HAP-1 (cell line): ENCODE results near the gene ASAP3.
A peak's percentile ranks its signal among the peaks of the same experiment; 100 is the strongest.

Experiments used
- DNase-seq, 2 experiments: peaks; one replicate each; pipeline ENCODE4 v3.0.0-alpha.2; 2016 to 2020; ENCODE audit warnings: low spot score in 2 of 2
- H3K27me3 ChIP-seq: fragments of 250-450 bp; sonication (Bioruptor Pico); 2 replicates; pipeline ENCODE4 v1.5.1; 2020; ENCODE audit warnings: low read depth, mild to moderate bottlenecking, moderate library complexity
- H3K36me3 ChIP-seq: fragments of 250-450 bp; sonication (Bioruptor Pico); replicated peaks from 2 replicates; pipeline ENCODE4 v1.5.1; 2020; ENCODE audit warnings: mild to moderate bottlenecking
- H3K4me1 ChIP-seq: fragments of 250-450 bp; sonication (Bioruptor Pico); 2 replicates; pipeline ENCODE4 v1.5.1; 2020; ENCODE audit warnings: mild to moderate bottlenecking
- H3K4me3 ChIP-seq: fragments of 250-450 bp; sonication (Bioruptor Pico); 2 replicates; pipeline ENCODE4 v1.5.1; 2020; ENCODE audit warnings: mild to moderate bottlenecking, moderate library complexity
- H3K9me3 ChIP-seq: fragments of 250-450 bp; sonication (Bioruptor Pico); 2 replicates; pipeline ENCODE4 v1.5.1; 2020; ENCODE audit warnings: mild to moderate bottlenecking, moderate library complexity
- in situ Hi-C: fragments of 300-500 bp; cut with MboI; formaldehyde crosslinking; loops from 3 replicates; pipeline ENCODE4 v1.14.3; 2020; ENCODE audit warnings: low sequenced_read_pairs, inconsistent platforms, mixed read lengths

The ASAP3 gene

DNA sequence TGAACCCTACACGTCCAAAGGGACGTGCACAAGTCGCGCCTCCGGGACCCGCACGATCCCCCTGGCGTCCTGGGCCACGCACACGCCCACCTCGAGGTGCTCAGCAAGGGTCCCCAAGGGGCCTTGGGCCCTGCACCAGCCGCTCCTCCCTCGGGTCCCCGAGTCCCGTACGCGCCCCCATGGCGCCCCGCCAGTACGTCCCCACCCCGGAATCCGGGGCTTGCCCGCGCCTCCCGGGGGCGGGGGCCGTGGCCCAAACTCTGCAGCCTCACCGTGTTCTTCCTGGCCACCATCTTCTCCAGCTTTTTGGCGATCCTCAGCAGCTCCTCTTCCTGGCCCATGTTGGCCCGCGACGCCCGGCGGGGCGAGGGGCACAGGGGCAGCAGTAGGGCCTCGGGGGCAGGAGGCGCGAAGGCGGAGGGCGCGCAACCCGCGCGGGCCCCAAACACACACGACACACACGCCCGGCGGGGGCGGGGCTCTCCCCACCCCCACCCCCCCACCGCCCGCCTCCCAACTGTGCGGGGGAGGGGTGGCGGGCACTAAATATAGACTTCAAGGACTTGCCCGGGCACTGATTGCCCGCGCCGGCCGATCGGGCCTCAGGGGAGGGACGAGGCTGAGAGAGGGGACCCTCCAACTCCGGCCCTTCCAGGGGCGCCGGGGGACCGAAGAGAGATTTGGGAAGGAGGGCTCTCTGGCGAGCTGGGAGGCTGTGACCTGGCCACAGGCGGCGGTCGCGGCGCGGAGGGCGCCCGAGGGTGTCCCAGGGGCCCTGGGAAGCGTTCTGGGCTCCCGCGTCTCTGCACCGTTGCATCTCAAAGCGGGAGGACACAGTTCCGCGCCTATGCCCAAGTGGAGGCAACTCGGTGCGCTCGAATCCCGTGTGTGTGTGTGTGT is 59.4 kb downstream of the ASAP3 start, which contains the start of gene TCEA3:
Gene TCEA3, minus strand, starts transcription at position 456 of the 900 bp plus-strand sequence. Its CDS starts 115 bp downstream, at position 341.
- in situ Hi-C loops = no loop called here
- no peaks in the 10 kb centered on the region for H3K27me3 ChIP-seq

GRCh38 chr1:23423415-23424292 is 60.3 kb downstream of the ASAP3 start:
- Histone ChIP-seq H3K4me3 (no peak overlapping the region), H3K27me3 (no peaks in the 10 kb centered on the region), H3K9me3 (no peaks in the 10 kb centered on the region; the same call in 1 of the 2 replicates), H3K4me1 (no peaks in the 10 kb centered on the region), H3K36me3 (no peaks in the 10 kb centered on the region; the same call in 1 of the 2 replicates)
- in situ Hi-C loops = no loop called here
- DNase-seq = no peak

More for the DNA sequence above, 59.4 kb downstream of the ASAP3 start, which contains the start of gene TCEA3:
- no peaks in the 10 kb centered on the region; the same call in 1 of the 2 replicates for H3K9me3 ChIP-seq
- H3K4me1 ChIP-seq = no peaks in the 10 kb centered on the region
- peaks cover 5% of the 10 kb centered on the region for H3K36me3 ChIP-seq
- no peak within 1 kb of the TSS for H3K4me3 ChIP-seq
- DNase-seq = no peak

DNA sequence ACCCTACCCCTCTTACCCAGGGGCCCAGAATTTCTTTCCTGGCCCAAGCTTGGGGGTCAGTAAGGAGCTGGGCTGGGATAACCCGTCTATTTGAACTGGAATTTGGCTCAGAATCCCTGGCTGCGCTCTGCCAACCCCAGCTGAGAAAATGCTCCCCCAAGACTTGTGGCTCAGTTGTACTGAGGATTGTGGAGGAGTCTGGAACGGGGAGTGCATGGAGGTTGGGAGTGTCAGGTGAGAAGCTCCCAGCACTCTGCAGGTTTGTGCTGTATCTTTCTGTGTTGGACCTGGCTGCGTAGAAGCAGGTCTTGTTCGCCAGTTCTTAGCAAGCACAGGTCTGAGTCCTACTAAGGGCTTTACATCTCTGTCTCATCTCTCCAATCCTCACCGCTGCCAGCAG is 61.0 kb downstream of the ASAP3 start:
- in situ Hi-C loops = no loop called here
- no peaks in the 10 kb centered on the region for H3K4me1 ChIP-seq
- no peak for DNase-seq
- no peaks in the 10 kb centered on the region for H3K36me3 ChIP-seq
- no peaks in the 10 kb centered on the region for H3K27me3 ChIP-seq
- no peaks in the 10 kb centered on the region; the same call in 1 of the 2 replicates for H3K9me3 ChIP-seq
- H3K4me3 ChIP-seq = no peak overlapping the region

DNA sequence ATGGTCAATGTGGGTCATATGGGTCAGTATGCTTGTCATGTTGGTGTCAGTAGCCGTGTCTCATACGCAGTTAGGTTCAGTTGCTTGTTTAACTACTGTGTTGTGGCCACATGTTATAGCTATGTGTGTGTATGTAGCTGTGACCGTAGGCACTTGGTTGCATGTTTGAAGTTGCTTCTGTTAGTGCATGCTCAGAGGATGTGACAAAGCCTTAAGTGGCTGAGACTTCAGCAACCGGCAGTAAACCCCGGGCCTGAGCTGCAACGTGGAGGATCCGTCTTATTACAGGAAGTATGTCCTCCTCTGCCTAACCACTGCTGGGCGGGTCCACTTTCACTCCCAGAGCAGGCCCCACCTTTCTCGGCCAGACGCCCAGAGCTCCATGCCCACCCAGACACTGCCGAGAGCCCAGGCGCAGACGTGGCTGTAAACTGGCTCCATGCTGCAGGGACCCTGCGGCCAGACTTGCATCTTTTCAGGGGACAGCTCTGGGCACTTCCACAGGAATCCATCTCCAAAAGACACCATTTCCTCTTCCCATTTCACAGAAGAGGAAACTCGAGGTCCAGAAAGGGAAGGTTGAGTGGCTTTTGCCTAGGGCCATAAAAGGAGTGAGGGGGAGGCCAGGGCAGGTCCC is 61.6 kb downstream of the ASAP3 start:
- Histone ChIP-seq H3K4me3 (no peak overlapping the region), H3K9me3 (no peaks in the 10 kb centered on the region; the same call in 1 of the 2 replicates), H3K4me1 (no peaks in the 10 kb centered on the region), H3K36me3 (no peaks in the 10 kb centered on the region), H3K27me3 (no peaks in the 10 kb centered on the region)
- in situ Hi-C loops = no loop called here
- DNase-seq = peak in 1 of 2 experiments; percentile 27

GRCh38 chr1:23421753-23422240 is 62.2 kb downstream of the ASAP3 start:
- H3K9me3 ChIP-seq = no peaks in the 10 kb centered on the region; the same call in 1 of the 2 replicates
- in situ Hi-C loops = no loop called here
- H3K4me1 ChIP-seq = no peaks in the 10 kb centered on the region

GRCh38 chr1:23421343-23421742 is 62.6 kb downstream of the ASAP3 start:
- H3K36me3 ChIP-seq = no peaks in the 10 kb centered on the region
- in situ Hi-C loops = no loop called here
- no peak overlapping the region for H3K4me3 ChIP-seq
- no peak for DNase-seq
- no peaks in the 10 kb centered on the region for H3K4me1 ChIP-seq
- H3K27me3 ChIP-seq = no peaks in the 10 kb centered on the region
- no peaks in the 10 kb centered on the region; the same call in 1 of the 2 replicates for H3K9me3 ChIP-seq

More at GRCh38 chr1:23421753-23422240, 62.2 kb downstream of the ASAP3 start:
- Histone ChIP-seq H3K36me3 (no peaks in the 10 kb centered on the region), H3K27me3 (no peaks in the 10 kb centered on the region), H3K4me3 (no peak overlapping the region)
- DNase-seq = no peak

DNA sequence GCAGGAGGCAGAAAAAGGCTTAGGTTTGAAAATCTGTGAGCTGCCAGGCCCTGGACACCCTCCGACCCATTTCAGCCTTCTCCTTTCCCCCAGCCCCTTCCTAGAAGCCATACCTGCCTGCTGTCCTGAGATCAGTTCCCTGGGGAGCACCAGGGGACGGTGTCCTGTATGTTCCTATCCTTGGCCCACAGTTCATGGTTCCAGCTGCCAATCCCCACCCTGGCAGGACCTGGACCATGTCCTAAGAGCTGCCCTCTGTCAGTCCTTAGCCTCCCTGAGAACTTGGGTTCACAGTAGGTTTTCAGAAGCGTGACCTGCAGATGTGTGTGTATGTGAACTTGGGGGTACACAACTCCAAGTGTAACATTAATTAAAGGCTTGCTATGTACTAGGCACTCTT is 63.2 kb downstream of the ASAP3 start:
- no peaks in the 10 kb centered on the region for H3K4me1 ChIP-seq
- in situ Hi-C loops = no loop called here

DNA sequence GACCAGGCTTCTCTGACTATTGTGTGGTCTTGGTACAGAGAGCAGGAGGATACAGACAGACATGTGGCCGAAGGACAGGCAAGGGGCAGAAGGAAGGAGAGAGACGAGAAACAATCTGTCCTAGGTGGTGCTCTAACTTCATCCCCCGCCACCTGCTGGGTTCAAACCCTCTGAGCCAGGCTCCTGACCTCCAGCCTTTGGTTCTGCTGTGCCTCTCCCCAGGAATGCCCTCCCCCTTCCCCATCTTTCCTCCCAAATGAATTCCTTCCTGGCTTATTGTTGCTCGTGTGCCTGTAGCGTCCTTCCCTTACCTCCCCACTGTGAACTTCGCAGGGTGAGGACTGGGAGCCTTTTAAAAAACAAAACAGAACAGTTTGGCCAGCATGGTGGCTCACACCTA is 64.8 kb downstream of the ASAP3 start:
- Histone ChIP-seq H3K9me3 (no peaks in the 10 kb centered on the region), H3K27me3 (no peaks in the 10 kb centered on the region), H3K36me3 (no peaks in the 10 kb centered on the region), H3K4me3 (no peak overlapping the region), H3K4me1 (no peaks in the 10 kb centered on the region)
- no peak for DNase-seq
- in situ Hi-C loops = no loop called here

More for the DNA sequence above, 63.2 kb downstream of the ASAP3 start:
- H3K4me3 ChIP-seq = no peak overlapping the region
- no peaks in the 10 kb centered on the region for H3K36me3 ChIP-seq
- H3K9me3 ChIP-seq = no peaks in the 10 kb centered on the region
- H3K27me3 ChIP-seq = no peaks in the 10 kb centered on the region
- DNase-seq = no peak

DNA sequence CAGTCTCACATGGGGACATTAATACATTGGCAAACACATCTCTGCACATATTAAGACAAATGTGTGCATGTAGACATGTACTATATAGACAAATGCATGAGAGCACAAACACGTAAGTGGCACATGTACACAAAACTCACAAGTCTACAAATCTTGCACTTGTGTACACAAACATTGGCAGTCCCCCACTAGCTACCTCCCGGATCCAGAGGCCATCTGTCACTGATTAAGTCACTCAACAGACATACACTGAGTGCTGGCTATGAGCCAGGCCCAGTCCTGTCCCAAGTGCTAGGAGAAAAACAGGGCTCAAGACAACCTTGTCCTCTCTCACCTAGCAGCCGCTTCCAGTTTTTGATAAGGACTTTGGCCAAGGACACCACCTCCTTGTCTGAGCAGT is 66.4 kb downstream of the ASAP3 start:
- no peaks in the 10 kb centered on the region for H3K4me1 ChIP-seq
- no peaks in the 10 kb centered on the region for H3K36me3 ChIP-seq
- in situ Hi-C loops = no loop called here
- DNase-seq = no peak
- H3K4me3 ChIP-seq = no peak overlapping the region
- no peaks in the 10 kb centered on the region for H3K9me3 ChIP-seq
- no peaks in the 10 kb centered on the region for H3K27me3 ChIP-seq

- in situ Hi-C loops = no loop called here
- Histone ChIP-seq H3K4me1 (peaks cover 2% of the 10 kb centered on the region; the same call in 1 of the 2 replicates), H3K27me3 (no peaks in the 10 kb centered on the region), H3K9me3 (no peaks in the 10 kb centered on the region), H3K4me3 (no peak overlapping the region), H3K36me3 (no peaks in the 10 kb centered on the region)
- no peak for DNase-seq
Observed at GRCh38 chr1:23416964-23417363, 67.0 kb downstream of the ASAP3 start.

GRCh38 chr1:23408797-23409290 is 75.1 kb downstream of the ASAP3 start:
- in situ Hi-C loops = loop anchor here (10.0 kb wide), 1 partner anchor 74 kb away; no protein-coding TSS in a partner anchor
- no peaks in the 10 kb centered on the region for H3K36me3 ChIP-seq
- H3K4me1 ChIP-seq = peaks cover 10% of the 10 kb centered on the region
- H3K27me3 ChIP-seq = no peaks in the 10 kb centered on the region
- no peak for DNase-seq
- H3K4me3 ChIP-seq = no peak overlapping the region
- H3K9me3 ChIP-seq = no peaks in the 10 kb centered on the region

DNA sequence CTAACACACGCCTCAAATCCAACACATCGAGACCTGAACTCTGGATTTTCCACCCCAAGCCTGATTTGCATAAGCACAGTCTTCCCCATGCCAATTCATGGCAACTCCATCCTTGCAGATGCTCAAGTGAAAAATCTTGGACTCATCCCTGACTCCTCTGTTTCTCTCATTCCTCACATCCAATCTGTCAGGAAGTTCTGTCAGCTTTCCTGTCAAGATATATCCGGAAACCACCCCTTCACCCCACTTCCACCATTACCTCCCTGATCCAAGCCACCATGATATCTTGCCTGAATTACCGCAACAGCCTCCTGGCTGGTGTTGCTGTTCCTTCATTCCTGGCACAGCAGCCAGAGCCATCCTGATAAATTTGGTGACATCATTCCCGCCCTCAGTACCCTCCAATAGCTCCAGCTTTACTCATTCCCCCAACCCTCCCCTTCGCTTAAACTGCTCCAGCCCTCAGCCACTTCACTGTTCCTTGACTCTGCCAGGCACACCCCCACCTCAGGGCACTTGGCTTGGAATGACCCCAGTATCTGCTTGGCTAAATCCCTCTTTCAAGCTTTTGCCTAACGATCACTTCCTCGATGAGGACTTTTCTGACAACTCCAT is 76.9 kb downstream of the ASAP3 start:
- Histone ChIP-seq H3K9me3 (no peaks in the 10 kb centered on the region), H3K4me1 (peaks cover 16% of the 10 kb centered on the region), H3K36me3 (no peaks in the 10 kb centered on the region), H3K4me3 (no peak overlapping the region), H3K27me3 (no peaks in the 10 kb centered on the region)
- in situ Hi-C loops = loop anchor here (10.0 kb wide), 1 partner anchor 72 kb away; no protein-coding TSS in a partner anchor
- DNase-seq = no peak
